ENCODE measurements around the gene SLC36A1. TPM values are rescaled to one million over a fixed set of nuclear protein-coding genes. Genes with fewer than 3 reads are reported as not detected.

The SLC36A1 gene
- total RNA-seq, 1 experiment from 2014 or later = 15.0 TPM

GRCh38 chr5:151528996-151529395, 81.6 kb downstream of the SLC36A1 start:
- Mint-ChIP-seq H3K4me1 (no peaks in the 10 kb centered on the region; a peak in 1 of 4 replicates), H3K36me3 (ENCODE audit: insufficient read depth in 1 of 3, low read depth in 3 of 3) (no peaks in the 10 kb centered on the region)

More at GRCh38 chr5:151528996-151529395, 81.6 kb downstream of the SLC36A1 start:
- H3K56ac ChIP-seq (ENCODE audit: insufficient read length, low read depth, low read length) = no peak overlapping the region
- H3T11ph ChIP-seq (ENCODE audit: low read length) = no peak overlapping the region
- no peak overlapping the region for H3K14ac ChIP-seq (ENCODE audit: insufficient read depth, low read length)
- H3K4me1 ChIP-seq (ENCODE audit: insufficient read depth, low read length) = no peaks in the 10 kb centered on the region
- no peak overlapping the region for H2BK15ac ChIP-seq (ENCODE audit: low read depth, low read length)
- no peak overlapping the region for H4K8ac ChIP-seq (replicated peaks; ENCODE audit: insufficient read length, low read depth, low read length)
- H3K4ac ChIP-seq (ENCODE audit: low read depth, low read length) = no peak overlapping the region
- no peaks in the 10 kb centered on the region for H3K79me2 ChIP-seq (ENCODE audit: insufficient read depth, low read length)
- no peak overlapping the region; a peak in 1 of 7 replicates for H3K27ac Mint-ChIP-seq
- no CpG with 5 or more reads among the region's 7 CpGs for WGBS (ENCODE audit: extremely low coverage, insufficient read length, low lambda C conversion rate)
- no peaks in the 10 kb centered on the region for H3K27me3 ChIP-seq (ENCODE audit: insufficient read depth, low read length)
- H2BK120ac ChIP-seq (ENCODE audit: low read depth, low read length, poor library complexity, severe bottlenecking) = no peak overlapping the region
- H4K20me1 ChIP-seq (ENCODE audit: control insufficient read depth, insufficient read depth, insufficient read length) = no peaks in the 10 kb centered on the region
- no peak overlapping the region for H4K5ac ChIP-seq (ENCODE audit: insufficient read length, low read depth, low read length)
- no peak overlapping the region for H2BK5ac ChIP-seq (ENCODE audit: insufficient read length, low read length)
- H3K27me3 Mint-ChIP-seq (ENCODE audit: low read depth) = 0 out of 2 replicates have a peak, but pooled peaks cover 1% of the 10 kb centered on the region
- no peak overlapping the region for H3K18ac ChIP-seq (ENCODE audit: insufficient read length, low read depth, low read length)
- DNase-seq = no peak
- no peak overlapping the region for H3K4me3 Mint-ChIP-seq
- no peak for TF ChIP-seq CTCF (conservative IDR thresholded peaks at IDR 0.05)
- H3K4me2 ChIP-seq (ENCODE audit: insufficient read depth, insufficient read length, low read length) = no peak overlapping the region
- no peak overlapping the region for H3K27ac ChIP-seq (ENCODE audit: insufficient read length, low read depth, low read length)
- H3K79me1 ChIP-seq (ENCODE audit: insufficient read depth, low read depth, low read length, poor library complexity, severe bottlenecking) = no peaks in the 10 kb centered on the region
- no peak overlapping the region for H2AFZ ChIP-seq (ENCODE audit: low read length)
- no peak overlapping the region for H2AK5ac ChIP-seq (ENCODE audit: insufficient read length, low read length)
- H2BK20ac ChIP-seq (ENCODE audit: low read depth, low read length, poor library complexity, severe bottlenecking) = no peak overlapping the region
- no peak overlapping the region for H4K91ac ChIP-seq (ENCODE audit: insufficient read length, low read depth, low read length)
- H3K9me3 Mint-ChIP-seq = no peaks in the 10 kb centered on the region
- H3K9me3 ChIP-seq (ENCODE audit: control insufficient read depth, low read depth, low read length) = no peaks in the 10 kb centered on the region
- no peak overlapping the region for H3K23ac ChIP-seq (ENCODE audit: insufficient read length, low read depth, low read length)
- H3K23me2 ChIP-seq (ENCODE audit: insufficient read length, low read depth, low read length, poor library complexity, severe bottlenecking) = peaks cover 2% of the 10 kb centered on the region
- H2BK12ac ChIP-seq (ENCODE audit: insufficient read length, low read depth, low read length) = no peak overlapping the region
- no peak overlapping the region for H3K9ac ChIP-seq (ENCODE audit: extremely low read depth, insufficient read length, low read length)

All from H9 (cell line).